ENCODE measurements around the gene POU2F1. TPM values are rescaled to one million over a fixed set of nuclear protein-coding genes. Genes with fewer than 3 reads are reported as not detected.

The POU2F1 gene
- total and polyA plus RNA-seq, 2 experiments from 2014 or later, result 38.8 to 66.1 TPM

DNA sequence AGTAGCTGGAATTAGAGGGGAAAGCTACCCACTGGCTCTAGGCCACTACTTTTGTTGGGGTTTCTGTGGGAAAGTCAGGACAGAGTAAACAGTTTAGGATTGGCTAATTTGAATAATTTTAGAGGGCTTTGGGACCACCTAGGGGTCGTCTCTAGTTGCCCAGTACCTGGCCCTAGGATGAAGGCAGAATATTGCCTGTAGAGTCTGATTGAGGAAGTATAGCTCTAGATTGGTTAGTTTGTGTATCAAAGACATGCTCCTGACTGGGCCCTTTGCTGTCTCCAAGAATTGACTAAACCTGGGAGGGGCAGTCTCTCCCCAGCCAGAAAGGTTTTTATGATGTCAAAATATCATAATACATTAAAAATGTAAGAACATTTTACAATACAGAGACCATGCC is 142.0 kb downstream of the POU2F1 start:
- DNase-seq (ENCODE audit: low spot score), result no peak
- peaks cover 77% of the 10 kb centered on the region for H3K79me2 ChIP-seq (replicated peaks; ENCODE audit: insufficient read depth)
- no peak overlapping the region for H2AFZ ChIP-seq
- H3F3A ChIP-seq (replicated peaks; ENCODE audit: low read depth), result no peaks in the 10 kb centered on the region
- no peaks in the 10 kb centered on the region for H3K9me2 ChIP-seq (ENCODE audit: insufficient read depth)
- 0 out of 2 replicates have a peak overlapping the region, but pooled peaks have one; percentile 47 for H3K27ac ChIP-seq (ENCODE audit: low read depth)
- Mint-ChIP-seq H3K9me3 (no peaks in the 10 kb centered on the region), H3K36me3 (ENCODE audit: low read depth) (peaks cover 10% of the 10 kb centered on the region; the same call in 2 of the 3 replicates), H3K27me3 (ENCODE audit: insufficient read depth, low read depth, poor library complexity) (no peaks in the 10 kb centered on the region), H3K27ac (peak overlapping the region; percentile 70), H3K4me1 (peaks cover 41% of the 10 kb centered on the region), H3K4me3 (no peak overlapping the region)
- no peak overlapping the region for H3K4me3 ChIP-seq
- H4K20me1 ChIP-seq (replicated peaks; ENCODE audit: insufficient read depth), result peaks cover 10% of the 10 kb centered on the region
- H3K4me2 ChIP-seq, result no peak overlapping the region
- TF ChIP-seq NANOG (IDR thresholded peaks at IDR 0.05; ENCODE audit: borderline replicate concordance) (no peak), ZNF331 (CRISPR knock-in tag; IDR thresholded peaks at IDR 0.05; ENCODE audit: low read depth) (no peak), JUNB (IDR thresholded peaks at IDR 0.05; ENCODE audit: unreplicated experiment) (no peak), STAT1 (IDR thresholded peaks at IDR 0.05; ENCODE audit: unreplicated experiment) (no peak)
- H3K36me3 ChIP-seq (ENCODE audit: insufficient read depth), result no peaks in the 10 kb centered on the region
- H3K27me3 ChIP-seq (ENCODE audit: insufficient read depth), result no peaks in the 10 kb centered on the region
- peak; percentile 54; the same call in 2 of the 3 replicates for ATAC-seq
- H3K4me1 ChIP-seq (ENCODE audit: insufficient read depth), result peaks cover 22% of the 10 kb centered on the region

DNA sequence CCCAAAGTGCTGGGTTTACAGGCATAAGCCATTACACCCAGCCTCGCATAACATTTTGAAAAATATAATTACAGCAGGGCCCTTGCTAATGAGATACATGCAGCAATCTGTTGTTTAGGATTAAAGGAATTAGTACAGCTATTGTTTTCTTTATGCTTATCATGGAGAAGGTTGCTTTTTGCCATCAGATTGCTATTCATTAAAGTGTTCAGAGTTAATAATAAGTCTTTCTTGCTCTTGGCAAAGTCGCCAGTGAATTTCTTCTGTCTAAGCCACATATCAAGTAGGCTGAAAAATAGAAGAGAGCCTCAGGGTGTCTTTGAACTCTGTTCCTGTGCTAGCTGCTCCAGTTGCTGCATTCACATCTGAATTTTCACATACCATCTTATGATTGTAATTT is 144.1 kb downstream of the POU2F1 start:
- Mint-ChIP-seq H3K4me3 (no peak overlapping the region), H3K36me3 (ENCODE audit: low read depth) (peaks cover 10% of the 10 kb centered on the region; the same call in 2 of the 3 replicates), H3K4me1 (peaks cover 49% of the 10 kb centered on the region), H3K9me3 (no peaks in the 10 kb centered on the region), H3K27me3 (ENCODE audit: insufficient read depth, low read depth, poor library complexity) (no peaks in the 10 kb centered on the region), H3K27ac (peak overlapping the region; percentile 46; the same call in 1 of the 2 replicates)
- Histone ChIP-seq H3K4me1 (ENCODE audit: insufficient read depth) (peaks cover 22% of the 10 kb centered on the region), H3K4me2 (peak overlapping the region; percentile 24; the same call in 1 of the 2 replicates), H3K36me3 (ENCODE audit: insufficient read depth) (no peaks in the 10 kb centered on the region), H4K20me1 (replicated peaks; ENCODE audit: insufficient read depth) (peaks cover 5% of the 10 kb centered on the region), H3K79me2 (replicated peaks; ENCODE audit: insufficient read depth) (peaks cover 61% of the 10 kb centered on the region), H3K9me2 (ENCODE audit: insufficient read depth) (no peaks in the 10 kb centered on the region), H3K27me3 (ENCODE audit: insufficient read depth) (no peaks in the 10 kb centered on the region), H3F3A (replicated peaks; ENCODE audit: low read depth) (no peaks in the 10 kb centered on the region), H3K27ac (ENCODE audit: low read depth) (peak overlapping the region; percentile 46), H3K4me3 (no peak overlapping the region), H2AFZ (no peak overlapping the region)
- ATAC-seq, result no peak
- no peak for DNase-seq (ENCODE audit: low spot score)
- TF ChIP-seq, protein P1, sequence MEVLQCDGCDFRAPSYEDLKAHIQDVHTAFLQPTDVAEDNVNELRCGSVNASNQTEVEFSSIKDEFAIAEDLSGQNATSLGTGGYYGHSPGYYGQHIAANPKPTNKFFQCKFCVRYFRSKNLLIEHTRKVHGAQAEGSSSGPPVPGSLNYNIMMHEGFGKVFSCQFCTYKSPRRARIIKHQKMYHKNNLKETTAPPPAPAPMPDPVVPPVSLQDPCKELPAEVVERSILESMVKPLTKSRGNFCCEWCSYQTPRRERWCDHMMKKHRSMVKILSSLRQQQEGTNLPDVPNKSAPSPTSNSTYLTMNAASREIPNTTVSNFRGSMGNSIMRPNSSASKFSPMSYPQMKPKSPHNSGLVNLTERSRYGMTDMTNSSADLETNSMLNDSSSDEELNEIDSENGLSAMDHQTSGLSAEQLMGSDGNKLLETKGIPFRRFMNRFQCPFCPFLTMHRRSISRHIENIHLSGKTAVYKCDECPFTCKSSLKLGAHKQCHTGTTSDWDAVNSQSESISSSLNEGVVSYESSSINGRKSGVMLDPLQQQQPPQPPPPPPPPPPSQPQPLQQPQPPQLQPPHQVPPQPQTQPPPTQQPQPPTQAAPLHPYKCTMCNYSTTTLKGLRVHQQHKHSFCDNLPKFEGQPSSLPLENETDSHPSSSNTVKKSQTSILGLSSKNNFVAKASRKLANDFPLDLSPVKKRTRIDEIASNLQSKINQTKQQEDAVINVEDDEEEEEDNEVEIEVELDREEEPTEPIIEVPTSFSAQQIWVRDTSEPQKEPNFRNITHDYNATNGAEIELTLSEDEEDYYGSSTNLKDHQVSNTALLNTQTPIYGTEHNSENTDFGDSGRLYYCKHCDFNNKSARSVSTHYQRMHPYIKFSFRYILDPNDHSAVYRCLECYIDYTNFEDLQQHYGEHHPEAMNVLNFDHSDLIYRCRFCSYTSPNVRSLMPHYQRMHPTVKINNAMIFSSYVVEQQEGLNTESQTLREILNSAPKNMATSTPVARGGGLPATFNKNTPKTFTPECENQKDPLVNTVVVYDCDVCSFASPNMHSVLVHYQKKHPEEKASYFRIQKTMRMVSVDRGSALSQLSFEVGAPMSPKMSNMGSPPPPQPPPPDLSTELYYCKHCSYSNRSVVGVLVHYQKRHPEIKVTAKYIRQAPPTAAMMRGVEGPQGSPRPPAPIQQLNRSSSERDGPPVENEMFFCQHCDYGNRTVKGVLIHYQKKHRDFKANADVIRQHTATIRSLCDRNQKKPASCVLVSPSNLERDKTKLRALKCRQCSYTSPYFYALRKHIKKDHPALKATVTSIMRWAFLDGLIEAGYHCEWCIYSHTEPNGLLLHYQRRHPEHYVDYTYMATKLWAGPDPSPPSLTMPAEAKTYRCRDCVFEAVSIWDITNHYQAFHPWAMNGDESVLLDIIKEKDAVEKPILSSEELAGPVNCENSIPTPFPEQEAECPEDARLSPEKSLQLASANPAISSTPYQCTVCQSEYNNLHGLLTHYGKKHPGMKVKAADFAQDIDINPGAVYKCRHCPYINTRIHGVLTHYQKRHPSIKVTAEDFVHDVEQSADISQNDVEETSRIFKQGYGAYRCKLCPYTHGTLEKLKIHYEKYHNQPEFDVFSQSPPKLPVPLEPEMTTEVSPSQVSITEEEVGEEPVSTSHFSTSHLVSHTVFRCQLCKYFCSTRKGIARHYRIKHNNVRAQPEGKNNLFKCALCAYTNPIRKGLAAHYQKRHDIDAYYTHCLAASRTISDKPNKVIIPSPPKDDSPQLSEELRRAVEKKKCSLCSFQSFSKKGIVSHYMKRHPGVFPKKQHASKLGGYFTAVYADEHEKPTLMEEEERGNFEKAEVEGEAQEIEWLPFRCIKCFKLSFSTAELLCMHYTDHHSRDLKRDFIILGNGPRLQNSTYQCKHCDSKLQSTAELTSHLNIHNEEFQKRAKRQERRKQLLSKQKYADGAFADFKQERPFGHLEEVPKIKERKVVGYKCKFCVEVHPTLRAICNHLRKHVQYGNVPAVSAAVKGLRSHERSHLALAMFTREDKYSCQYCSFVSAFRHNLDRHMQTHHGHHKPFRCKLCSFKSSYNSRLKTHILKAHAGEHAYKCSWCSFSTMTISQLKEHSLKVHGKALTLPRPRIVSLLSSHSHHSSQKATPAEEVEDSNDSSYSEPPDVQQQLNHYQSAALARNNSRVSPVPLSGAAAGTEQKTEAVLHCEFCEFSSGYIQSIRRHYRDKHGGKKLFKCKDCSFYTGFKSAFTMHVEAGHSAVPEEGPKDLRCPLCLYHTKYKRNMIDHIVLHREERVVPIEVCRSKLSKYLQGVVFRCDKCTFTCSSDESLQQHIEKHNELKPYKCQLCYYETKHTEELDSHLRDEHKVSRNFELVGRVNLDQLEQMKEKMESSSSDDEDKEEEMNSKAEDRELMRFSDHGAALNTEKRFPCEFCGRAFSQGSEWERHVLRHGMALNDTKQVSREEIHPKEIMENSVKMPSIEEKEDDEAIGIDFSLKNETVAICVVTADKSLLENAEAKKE (CRISPR knock-in tag; IDR thresholded peaks at IDR 0.05), result no peak
- TF ChIP-seq ZNF331 (CRISPR knock-in tag; IDR thresholded peaks at IDR 0.05; ENCODE audit: low read depth) (no peak), EZH2phosphoT487 (IDR thresholded peaks at IDR 0.05; ENCODE audit: unreplicated experiment) (no peak)
- TF ChIP-seq, protein P2, sequence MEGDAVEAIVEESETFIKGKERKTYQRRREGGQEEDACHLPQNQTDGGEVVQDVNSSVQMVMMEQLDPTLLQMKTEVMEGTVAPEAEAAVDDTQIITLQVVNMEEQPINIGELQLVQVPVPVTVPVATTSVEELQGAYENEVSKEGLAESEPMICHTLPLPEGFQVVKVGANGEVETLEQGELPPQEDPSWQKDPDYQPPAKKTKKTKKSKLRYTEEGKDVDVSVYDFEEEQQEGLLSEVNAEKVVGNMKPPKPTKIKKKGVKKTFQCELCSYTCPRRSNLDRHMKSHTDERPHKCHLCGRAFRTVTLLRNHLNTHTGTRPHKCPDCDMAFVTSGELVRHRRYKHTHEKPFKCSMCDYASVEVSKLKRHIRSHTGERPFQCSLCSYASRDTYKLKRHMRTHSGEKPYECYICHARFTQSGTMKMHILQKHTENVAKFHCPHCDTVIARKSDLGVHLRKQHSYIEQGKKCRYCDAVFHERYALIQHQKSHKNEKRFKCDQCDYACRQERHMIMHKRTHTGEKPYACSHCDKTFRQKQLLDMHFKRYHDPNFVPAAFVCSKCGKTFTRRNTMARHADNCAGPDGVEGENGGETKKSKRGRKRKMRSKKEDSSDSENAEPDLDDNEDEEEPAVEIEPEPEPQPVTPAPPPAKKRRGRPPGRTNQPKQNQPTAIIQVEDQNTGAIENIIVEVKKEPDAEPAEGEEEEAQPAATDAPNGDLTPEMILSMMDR (conservative IDR thresholded peaks at IDR 0.05; ENCODE audit: low read depth in 2 of 2), result no peak
